Heart right ventricle (tissue), 16 donors: ENCODE measurements around the gene GIMAP6. TPM values are rescaled to one million over a fixed set of nuclear protein-coding genes. Genes with fewer than 3 reads are reported as not detected.
A peak's percentile ranks its signal among the peaks of the same experiment; 100 is the strongest.

Source experiments
- ATAC-seq, 8 donors: fragments of 200-7000 bp; cut with Tn5 transposase; one replicate each; pipeline ENCODE4 v1.9.1; 2020; ENCODE audit warnings: mild to moderate bottlenecking in 8 of 8, moderate library complexity in 8 of 8, moderate number of reproducible peaks in 1 of 8
- DNase-seq, 2 donors: peaks; one replicate each; pipeline ENCODE4 v3.0.0-alpha.2; 2020
- H3K27ac ChIP-seq, 10 donors: fragments of 200-600 bp; sonication (generic) in 2 of 10; one replicate each; pipeline versions ENCODE4 v1.5.0 to v1.8.0; 2020 to 2022; ENCODE audit warnings: mild to moderate bottlenecking in 3 of 10
- H3K27me3 ChIP-seq, 7 donors: fragments of 200-600 bp; one replicate each; pipeline ENCODE4 v1.8.0; 2021 to 2022; ENCODE audit warnings: mild to moderate bottlenecking in 2 of 7
- H3K36me3 ChIP-seq, 9 donors: fragments of 200-600 bp; sonication (generic) in 1 of 9; one replicate each; pipeline versions ENCODE4 v1.5.0 to v1.8.0; 2020 to 2022; ENCODE audit warnings: mild to moderate bottlenecking in 2 of 9
- H3K4me1 ChIP-seq, 9 donors: fragments of 200-600 bp; sonication (generic) in 1 of 9; one replicate each; pipeline versions ENCODE4 v1.5.0 to v1.8.0; 2020 to 2022; ENCODE audit warnings: mild to moderate bottlenecking in 4 of 9
- H3K4me3 ChIP-seq, 10 donors: fragments of 200-600 bp; sonication (generic) in 2 of 10; one replicate each; pipeline versions ENCODE4 v1.5.0 to v1.8.0; 2020 to 2022; ENCODE audit warnings: mild to moderate bottlenecking in 7 of 10, moderate library complexity in 2 of 10
- H3K9me3 ChIP-seq, 11 donors: fragments of 200-600 bp in 10 of 11; sonication (generic) in 2 of 11; one replicate each; pipeline versions ENCODE4 v1.5.0 to v1.8.0; 2013 to 2022; ENCODE audit warnings: mild to moderate bottlenecking in 2 of 11, control low read depth in 1 of 11, moderate library complexity in 1 of 11
- WGBS, 2 donors: extraction: QIAGEN DNeasy Blood & Tissue Kit; methylation state at CpG; one replicate each; pipeline ENCODE4 v1.1.7; 2013; ENCODE audit warnings: inconsistent platforms in 1 of 2; 5-methylcytosine and 5-hydroxymethylcytosine counted together
- intact Hi-C, 10 donors: fragments of 100-400 bp; cut with DNase I; formaldehyde crosslinking; loops; one replicate each; pipeline versions ENCODE4 v1.11.1 to v1.14.2; 2022
- polyA plus RNA-seq, 2 donors: library from polyadenylated mRNA; stranded (reverse); fragments of 200-250 nt; gene quantifications; one replicate each; pipeline ENCODE4 v1.2.3, GENCODE V29; 2013
- total RNA-seq, 10 donors: library from RNA; stranded (reverse); fragmentation: NEBNext Ultra II Directional in 3 of 10; extraction: Animal tissue kit (Norgen Biotek cat#: 25700) in 3 of 10; gene quantifications; one replicate each; pipeline versions ENCODE4 v1.2.1 to v1.2.4, GENCODE V29; 2021 to 2023
- TF ChIP-seq, protein P1 (sequence below), 9 donors: fragments of 200-600 bp; sonication (generic) in 2 of 9; IDR thresholded peaks; one replicate each; pipeline versions ENCODE4 v1.5.0 to v1.8.0; 2021 to 2022; ENCODE audit warnings: antibody characterized with exemption in 9 of 9, mild to moderate bottlenecking in 5 of 9, moderate library complexity in 1 of 9
- donor health status: Arrhythmogenic right ventricular cardiomyopathy.
- donor health status: ischemic (EF 13 %, LVEDD 7.1; RV severe dilation, severe dysfunction).
- donor health status: healthy with polysubstance abuse.
- donor health status: DM: no; HTN: yes; CAD: no.
- donor health status: DM: no; HTN: no; CAD: no.
- donor health status: ischemic (EF 25% LVEDD 6.9; RV normal size, moderate dysfunction).
- donor health status: ischemic (EF 25% LVEDD 5.7; RV mildly dilated, moderate dysfunction).
- donor health status: healthy.
- donor health status: DM: yes; HTN: yes; CAD: no.
- donor health status: Ischemic cardiomyopathy.
- donor health status: ischemic (EF 35%, LVEDD 5.7; RV mildly dilated, moderate dysfunction).
- donor health status: nonischemic (EF 11% LVEDD 7.7; RV severe dilation, severe dysfunction).
- donor health status: DM: yes; HTN: yes; CAD: no.
- donor health status: PGD.
- donor health status: ischemic (EF 29% LVEDD 5.4; RV normal size, mild dysfunction).
- donor health status: nonischemic (EF 23%, LVEDD 6.1; RV moderate dilation, normal function).

The GIMAP6 gene
- total and polyA plus RNA-seq, 12 donors, result 13.7 to 42.9 (median 24.5) TPM

DNA sequence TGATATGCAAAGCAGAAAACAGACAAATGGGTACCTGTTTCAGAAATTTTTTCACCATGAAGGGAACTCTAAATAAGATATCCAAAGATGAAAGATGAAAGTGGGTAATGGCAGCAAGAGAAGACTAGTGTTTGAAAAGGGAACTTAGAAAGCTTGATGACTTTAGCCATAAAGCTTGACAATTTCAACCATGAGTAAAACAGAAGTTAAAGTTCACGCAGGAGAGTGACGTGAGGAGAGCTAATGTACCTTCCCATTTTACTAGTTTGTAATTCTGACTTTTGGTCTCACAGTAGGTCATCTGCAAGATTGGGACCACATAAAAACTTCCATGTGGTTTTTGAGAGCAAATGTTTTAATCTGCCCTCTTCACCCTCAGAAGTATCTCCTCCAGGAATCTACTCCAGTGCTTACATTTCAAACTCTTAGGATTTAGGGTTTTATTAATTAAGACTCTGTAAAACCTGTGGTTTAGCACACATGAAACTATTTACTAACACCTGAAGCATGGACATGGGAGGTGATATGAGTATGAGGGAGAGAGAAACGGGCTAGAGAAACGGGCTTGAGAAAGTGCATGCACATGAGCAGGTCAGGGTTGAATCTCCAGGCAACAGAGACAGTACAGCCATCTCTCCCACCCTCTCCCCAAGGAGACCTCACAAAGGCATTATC, 28.9 kb upstream of the GIMAP6 start:
- H3K4me3 ChIP-seq, result no peak overlapping the region
- intact Hi-C loops, result no loop called here
- H3K36me3 ChIP-seq, result no peaks in the 10 kb centered on the region
- no peaks in the 10 kb centered on the region for H3K27me3 ChIP-seq
- peaks cover 0 to 28% (median 0%) of the 10 kb centered on the region in 9 donors for H3K4me1 ChIP-seq
- DNase-seq (no peak), ATAC-seq (no peak)
- WGBS, 2 donors, result 90 to 94% methylated on average over 4 of the region's 4 CpGs
- no peak overlapping the region for H3K27ac ChIP-seq
- TF ChIP-seq, protein P1, sequence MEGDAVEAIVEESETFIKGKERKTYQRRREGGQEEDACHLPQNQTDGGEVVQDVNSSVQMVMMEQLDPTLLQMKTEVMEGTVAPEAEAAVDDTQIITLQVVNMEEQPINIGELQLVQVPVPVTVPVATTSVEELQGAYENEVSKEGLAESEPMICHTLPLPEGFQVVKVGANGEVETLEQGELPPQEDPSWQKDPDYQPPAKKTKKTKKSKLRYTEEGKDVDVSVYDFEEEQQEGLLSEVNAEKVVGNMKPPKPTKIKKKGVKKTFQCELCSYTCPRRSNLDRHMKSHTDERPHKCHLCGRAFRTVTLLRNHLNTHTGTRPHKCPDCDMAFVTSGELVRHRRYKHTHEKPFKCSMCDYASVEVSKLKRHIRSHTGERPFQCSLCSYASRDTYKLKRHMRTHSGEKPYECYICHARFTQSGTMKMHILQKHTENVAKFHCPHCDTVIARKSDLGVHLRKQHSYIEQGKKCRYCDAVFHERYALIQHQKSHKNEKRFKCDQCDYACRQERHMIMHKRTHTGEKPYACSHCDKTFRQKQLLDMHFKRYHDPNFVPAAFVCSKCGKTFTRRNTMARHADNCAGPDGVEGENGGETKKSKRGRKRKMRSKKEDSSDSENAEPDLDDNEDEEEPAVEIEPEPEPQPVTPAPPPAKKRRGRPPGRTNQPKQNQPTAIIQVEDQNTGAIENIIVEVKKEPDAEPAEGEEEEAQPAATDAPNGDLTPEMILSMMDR (IDR thresholded peaks at IDR 0.05), result no peak
- H3K9me3 ChIP-seq, result peaks cover 0 to 15% (median 3%) of the 10 kb centered on the region in 11 donors

DNA sequence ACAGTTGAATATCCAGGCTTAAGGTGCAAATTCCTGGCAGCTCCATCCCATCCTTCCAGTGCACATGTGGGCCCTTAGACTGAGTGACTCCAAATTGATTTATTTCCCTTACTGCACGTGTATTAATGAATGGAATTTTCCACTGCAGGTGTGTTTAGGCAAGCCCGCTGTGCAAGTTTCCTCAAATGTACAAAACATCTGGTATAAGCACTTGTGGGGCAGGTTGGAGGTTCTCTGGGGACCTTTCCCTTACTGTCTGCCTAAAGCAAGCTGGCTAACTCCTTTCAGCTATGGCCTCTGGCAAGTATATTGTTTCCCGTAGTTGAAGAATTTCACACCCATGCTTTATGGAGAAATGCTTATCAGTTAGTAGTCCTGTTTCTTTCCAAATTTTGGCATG, 25.3 kb upstream of the GIMAP6 start:
- Histone ChIP-seq H3K4me1 (peaks cover 0 to 4% (median 0%) of the 10 kb centered on the region in 9 donors), H3K4me3 (no peak overlapping the region), H3K9me3 (peaks cover 0 to 15% (median 3%) of the 10 kb centered on the region in 11 donors), H3K36me3 (no peaks in the 10 kb centered on the region), H3K27me3 (no peaks in the 10 kb centered on the region), H3K27ac (no peak overlapping the region)
- ATAC-seq, result peak in 2 of 8 donors; percentile 39 to 46
- intact Hi-C loops, result no loop called here
- WGBS, 2 donors, result 60 to 76% methylated on average over 3 of the region's 3 CpGs
- no peak for DNase-seq
- TF ChIP-seq, protein P1 (IDR thresholded peaks at IDR 0.05), result no peak

DNA sequence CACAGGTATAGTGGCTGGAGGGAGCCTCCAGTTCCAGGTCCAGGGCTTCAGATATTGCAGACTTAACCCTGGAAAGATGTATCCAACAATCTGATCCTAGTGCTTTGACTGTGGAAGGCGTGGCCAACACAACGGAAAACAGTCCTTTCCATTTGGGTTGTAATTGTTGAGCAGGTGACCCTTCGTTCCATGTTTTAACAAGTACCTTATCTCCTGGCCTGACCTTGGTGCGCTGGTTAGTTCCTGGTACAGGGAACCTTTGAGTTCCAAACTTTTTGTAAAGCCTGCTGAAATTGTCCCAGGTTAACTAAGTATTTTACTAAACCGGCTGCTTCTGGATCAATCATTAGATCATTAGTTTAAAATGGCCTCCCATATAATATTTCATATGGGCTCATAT, 23.9 kb upstream of the GIMAP6 start:
- Histone ChIP-seq H3K27ac (no peak overlapping the region), H3K36me3 (no peaks in the 10 kb centered on the region), H3K4me1 (peaks cover 0 to 4% (median 0%) of the 10 kb centered on the region in 9 donors), H3K9me3 (peaks cover 0 to 23% (median 3%) of the 10 kb centered on the region in 11 donors), H3K27me3 (no peaks in the 10 kb centered on the region), H3K4me3 (no peak overlapping the region)
- no peak for ATAC-seq
- TF ChIP-seq, protein P1 (IDR thresholded peaks at IDR 0.05), result no peak
- intact Hi-C loops, result no loop called here
- DNase-seq, result no peak
- 87 to 92% methylated on average over 5 of the region's 5 CpGs for WGBS, 2 donors

DNA sequence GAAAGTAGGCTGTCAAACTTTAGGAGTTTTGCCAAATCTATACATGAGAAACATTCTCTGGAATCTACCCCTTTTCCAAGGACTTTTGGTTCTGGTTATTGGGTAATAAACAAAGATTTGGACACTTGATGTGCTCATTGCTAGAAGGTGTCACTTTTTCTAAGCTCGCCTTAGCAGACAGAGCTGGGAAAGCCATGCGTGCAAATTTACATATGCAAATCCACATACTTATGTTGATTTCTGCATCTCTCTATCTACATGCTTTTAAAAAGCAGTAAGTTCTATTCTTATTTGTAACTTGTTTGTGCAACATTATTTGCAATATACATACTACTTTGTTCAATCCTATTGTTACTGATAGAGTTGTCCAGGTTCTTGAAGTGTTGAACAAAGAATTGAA, 22.5 kb upstream of the GIMAP6 start:
- no peak overlapping the region for H3K27ac ChIP-seq
- ATAC-seq, result no peak
- peaks cover 0 to 23% (median 3%) of the 10 kb centered on the region in 11 donors for H3K9me3 ChIP-seq
- no peak overlapping the region for H3K4me3 ChIP-seq
- H3K4me1 ChIP-seq, result peaks cover 0 to 4% (median 0%) of the 10 kb centered on the region in 9 donors
- 88 to 89% methylated on average over 2 of the region's 2 CpGs for WGBS, 2 donors
- intact Hi-C loops, result no loop called here
- no peak for DNase-seq
- H3K27me3 ChIP-seq, result no peaks in the 10 kb centered on the region
- TF ChIP-seq, protein P1 (IDR thresholded peaks at IDR 0.05), result no peak
- H3K36me3 ChIP-seq, result no peaks in the 10 kb centered on the region
